Lower leg skin (tissue), 4 donors: ENCODE measurements around the gene ANKFN1. TPM values are rescaled to one million over a fixed set of nuclear protein-coding genes. Genes with fewer than 3 reads are reported as not detected.

ENCODE experiments used
- DNase-seq, 2 donors: peaks; one replicate each; pipeline ENCODE4 v3.0.0-alpha.2; 2019; ENCODE audit warnings: low spot score in 2 of 2
- H3K4me3 ChIP-seq: fragments of 200-600 bp; sonication (generic); 2 replicates; pipeline ENCODE4 v1.5.1; 2017; ENCODE audit warnings: mild to moderate bottlenecking, low read depth; ENCODE audit not compliant: poor library complexity, severe bottlenecking
- CTCF ChIP-seq, 3 donors: fragments of 450-650 bp; IDR thresholded peaks; one replicate each; pipeline ENCODE4 v1.5.1; 2016; ENCODE audit warnings: antibody characterized with exemption in 3 of 3, mild to moderate bottlenecking in 3 of 3, moderate library complexity in 2 of 3
- POLR2A ChIP-seq, 2 donors: fragments of 450-650 bp; IDR thresholded peaks; one replicate each; pipeline ENCODE4 v1.6.1; 2016 to 2017; ENCODE audit warnings: antibody characterized with exemption in 2 of 2, mild to moderate bottlenecking in 1 of 2, moderate library complexity in 1 of 2
- WGBS, 2 donors: methylation state at CpG; one replicate each; pipeline ENCODE4 v1.1.5; 2018; 5-methylcytosine and 5-hydroxymethylcytosine counted together
- intact Hi-C: fragments of 100-400 bp; cut with DNase I; formaldehyde crosslinking; loops from one replicate; pipeline ENCODE4 v1.15.0; 2023; ENCODE audit warnings: low total_unique reads
- total RNA-seq, 4 donors: library from RNA; depleted of rRNA; stranded (reverse); fragments of >200 nt; gene quantifications; one replicate each; pipeline ENCODE4 v1.1.0, GENCODE V29; 2016

The ANKFN1 gene
- total RNA-seq, 4 donors from 2014 or later = 1.1 to 3.1 (median 1.4) TPM

GRCh38 chr17:56540836-56541235 is 387.6 kb downstream of the ANKFN1 start:
- TF ChIP-seq CTCF (IDR thresholded peaks at IDR 0.05) (no peak), POLR2A (IDR thresholded peaks at IDR 0.05) (no peak)
- 39% methylated on average over 5 of the region's 5 CpGs for WGBS, 2 donors
- no peak overlapping the region for H3K4me3 ChIP-seq
- no peak for DNase-seq
- intact Hi-C loops = no loop called here

DNA sequence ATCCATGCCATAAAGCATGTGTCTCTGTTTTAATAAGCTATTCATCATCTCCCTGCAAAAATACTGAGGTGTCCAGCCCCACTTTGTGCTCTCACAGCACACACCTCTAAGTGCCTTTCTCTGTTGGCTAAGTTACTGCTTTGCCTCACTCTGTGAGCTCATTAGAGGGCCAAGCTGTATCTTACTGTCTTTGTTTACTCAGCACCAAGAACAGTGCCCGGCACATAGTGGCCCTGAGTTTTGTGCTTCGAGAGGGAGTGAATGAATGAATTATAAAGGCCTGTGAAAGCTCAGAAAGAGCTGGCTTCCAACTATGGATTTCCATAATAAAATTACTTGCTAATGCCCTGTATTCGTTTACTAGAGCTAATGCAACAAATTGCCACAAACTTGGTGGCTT is 390.0 kb downstream of the ANKFN1 start:
- H3K4me3 ChIP-seq = no peak overlapping the region
- DNase-seq = no peak
- TF ChIP-seq POLR2A (IDR thresholded peaks at IDR 0.05) (no peak), CTCF (IDR thresholded peaks at IDR 0.05) (no peak)
- 59 to 64% methylated on average over 3 of the region's 3 CpGs for WGBS, 2 donors
- intact Hi-C loops = no loop called here

DNA sequence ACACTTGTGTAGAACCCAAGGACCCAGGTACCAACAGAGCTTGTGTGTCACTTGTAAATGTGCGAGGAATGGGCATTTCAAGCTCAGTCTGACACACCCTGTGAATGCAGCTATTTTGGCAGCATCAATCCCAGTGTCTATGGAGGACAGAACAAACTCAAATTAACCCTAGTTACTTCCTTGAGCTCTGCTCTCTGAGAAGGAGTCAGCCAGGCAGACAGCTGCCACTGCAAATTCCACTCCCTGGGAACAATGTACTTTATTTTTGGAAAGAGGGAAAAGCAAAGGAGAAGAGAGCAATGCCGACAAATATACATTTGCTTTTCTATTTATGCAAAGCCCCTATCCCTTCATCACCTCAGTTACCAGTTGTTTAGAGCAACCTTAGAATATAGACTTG is 391.8 kb downstream of the ANKFN1 start:
- 57% methylated on average over 2 of the region's 2 CpGs for WGBS, 2 donors
- intact Hi-C loops = no loop called here
- H3K4me3 ChIP-seq = no peak overlapping the region
- TF ChIP-seq CTCF (IDR thresholded peaks at IDR 0.05) = no peak
- no peak for TF ChIP-seq POLR2A (IDR thresholded peaks at IDR 0.05)
- DNase-seq = no peak

- no peak for TF ChIP-seq CTCF (IDR thresholded peaks at IDR 0.05)
- no peak for DNase-seq
- intact Hi-C loops = no loop called here
- no peak overlapping the region for H3K4me3 ChIP-seq
Observed at GRCh38 chr17:56545930-56546329, 392.7 kb downstream of the ANKFN1 start.

DNA sequence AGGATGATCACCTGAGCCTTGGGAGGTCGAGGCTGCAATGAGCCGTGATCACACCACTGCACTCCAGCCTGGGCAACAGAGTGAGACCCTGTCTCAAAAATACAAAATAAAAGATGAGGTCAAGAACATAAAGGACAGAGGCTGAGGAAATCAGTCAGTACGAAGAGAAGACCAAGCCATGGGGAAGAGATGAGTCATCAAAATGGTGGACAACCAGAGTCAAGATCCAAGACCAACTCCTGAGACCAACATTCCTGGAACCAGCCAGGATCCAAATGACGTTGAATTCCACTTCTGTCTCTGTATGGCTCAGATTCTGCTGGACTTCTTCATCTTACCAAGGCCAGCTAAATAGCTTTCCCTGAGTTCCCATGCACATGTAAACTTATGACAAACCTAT is 395.4 kb downstream of the ANKFN1 start:
- no peak overlapping the region for H3K4me3 ChIP-seq
- no peak for DNase-seq
- TF ChIP-seq POLR2A (IDR thresholded peaks at IDR 0.05) = no peak
- no peak for TF ChIP-seq CTCF (IDR thresholded peaks at IDR 0.05)
- intact Hi-C loops = no loop called here
- 82 to 86% methylated on average over 4 of the region's 4 CpGs for WGBS, 2 donors

DNA sequence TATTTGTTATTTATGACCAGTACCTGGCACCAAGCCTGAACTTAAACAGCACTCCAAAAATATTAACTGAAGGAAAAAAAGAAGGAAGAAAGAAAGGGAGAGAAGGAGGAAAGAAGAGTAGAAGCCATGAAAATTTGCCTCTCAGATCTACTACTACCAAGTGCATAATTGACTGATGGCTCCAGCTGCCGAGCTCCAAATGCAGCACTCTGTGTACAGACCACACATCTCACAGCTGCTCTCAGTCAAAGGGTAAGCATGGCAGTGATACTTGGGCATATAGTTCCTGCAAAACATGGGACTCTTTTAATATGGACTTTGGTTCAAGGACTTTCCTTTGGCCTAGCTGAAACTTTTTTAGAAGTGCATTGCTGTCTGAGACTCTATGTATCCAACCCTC is 396.2 kb downstream of the ANKFN1 start:
- intact Hi-C loops = no loop called here
- no peak overlapping the region for H3K4me3 ChIP-seq
- WGBS, 2 donors = 68 to 73% methylated on average over 1 of the region's 1 CpG
- TF ChIP-seq CTCF (IDR thresholded peaks at IDR 0.05) (no peak), POLR2A (IDR thresholded peaks at IDR 0.05) (no peak)
- no peak for DNase-seq
